H1 (cell line): Measurements from ENCODE around the gene CTSV. TPM values are rescaled to one million over a fixed set of nuclear protein-coding genes. Genes with fewer than 3 reads are reported as not detected.

ENCODE experiments used
- BRCA1 ChIP-seq: IDR thresholded peaks from 2 replicates; pipeline ENCODE4 v1.6.1; 2012; ENCODE audit warnings: low read depth, low read length, improper control_type of control experiment
- GABPA ChIP-seq: IDR thresholded peaks from 2 replicates; pipeline ENCODE4 v1.6.1; 2011; ENCODE audit warnings: mild to moderate bottlenecking, low read length, moderate library complexity, borderline replicate concordance; ENCODE audit not compliant: insufficient read depth
- RNF2 ChIP-seq: fragments of 200-900, 300-1000 bp; sonication (generic); IDR thresholded peaks from 2 replicates; pipeline ENCODE4 v1.7.1; 2016; ENCODE audit warnings: borderline replicate concordance, low read depth, mild to moderate bottlenecking, antibody characterized with exemption, low read length; ENCODE audit not compliant: poor library complexity, severe bottlenecking; ENCODE audit errors: missing control alignments
- polyA plus RNA-seq, 7 experiments: library from polyadenylated mRNA; depleted of rRNA in 3 of 7; stranded (reverse) in 5 of 7; unstranded in 2 of 7; fragments of >200 nt in 5 of 7; fragments of 200-250 nt in 2 of 7; gene quantifications; 1 replicate in 5 of 7; 2 replicates in 1 of 7; 4 replicates in 1 of 7; pipeline versions ENCODE4 v1.2.1 to v1.2.3, GENCODE V29; 2011 to 2013; ENCODE audit warnings: missing spikeins in 2 of 7, mixed read lengths in 2 of 7
- total RNA-seq: library from RNA; stranded (reverse); fragmentation: NEBNext Ultra II Directional; extraction: Animal tissue kit (Norgen Biotek cat#: 25700); gene quantifications from 2 replicates; pipeline ENCODE4 v1.2.1, GENCODE V29; 2021
- TF ChIP-seq, protein P1 (sequence below): fragments of 300-600 bp; sonication (generic); IDR thresholded peaks from 2 replicates; pipeline ENCODE4 v1.7.1; 2012; ENCODE audit warnings: low read length, moderate library complexity, mild to moderate bottlenecking, inconsistent platforms; ENCODE audit not compliant: insufficient replicate concordance

The CTSV gene
- total and polyA plus RNA-seq, 2 of the 8 experiments (the other 6 are each of a cell fraction or from before 2014, with no cell fraction given) = 91.0 to 114 TPM

DNA sequence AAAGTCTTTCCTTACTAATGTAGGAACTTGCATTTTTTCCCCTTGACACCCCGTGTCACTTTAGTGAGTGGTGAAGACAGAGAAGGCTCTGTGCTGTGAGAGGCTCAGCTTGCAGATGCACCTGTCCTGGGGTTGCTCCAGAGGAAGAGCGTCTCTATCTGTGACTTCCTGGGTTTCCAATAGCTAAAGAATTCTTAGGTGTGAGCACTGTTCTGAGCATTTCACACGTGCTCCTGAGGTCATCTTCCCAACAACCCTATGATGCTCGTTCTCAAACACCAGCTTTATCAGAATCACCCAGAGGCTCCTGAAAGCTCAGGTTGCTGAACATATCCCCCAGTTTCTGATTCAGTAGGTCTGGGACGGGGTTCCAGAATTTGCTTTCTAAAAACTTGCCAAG lies 6.4 kb upstream of the CTSV start (continued):
- TF ChIP-seq RNF2 (no peak), GABPA (no peak), BRCA1 (no peak)
- TF ChIP-seq, protein P1, sequence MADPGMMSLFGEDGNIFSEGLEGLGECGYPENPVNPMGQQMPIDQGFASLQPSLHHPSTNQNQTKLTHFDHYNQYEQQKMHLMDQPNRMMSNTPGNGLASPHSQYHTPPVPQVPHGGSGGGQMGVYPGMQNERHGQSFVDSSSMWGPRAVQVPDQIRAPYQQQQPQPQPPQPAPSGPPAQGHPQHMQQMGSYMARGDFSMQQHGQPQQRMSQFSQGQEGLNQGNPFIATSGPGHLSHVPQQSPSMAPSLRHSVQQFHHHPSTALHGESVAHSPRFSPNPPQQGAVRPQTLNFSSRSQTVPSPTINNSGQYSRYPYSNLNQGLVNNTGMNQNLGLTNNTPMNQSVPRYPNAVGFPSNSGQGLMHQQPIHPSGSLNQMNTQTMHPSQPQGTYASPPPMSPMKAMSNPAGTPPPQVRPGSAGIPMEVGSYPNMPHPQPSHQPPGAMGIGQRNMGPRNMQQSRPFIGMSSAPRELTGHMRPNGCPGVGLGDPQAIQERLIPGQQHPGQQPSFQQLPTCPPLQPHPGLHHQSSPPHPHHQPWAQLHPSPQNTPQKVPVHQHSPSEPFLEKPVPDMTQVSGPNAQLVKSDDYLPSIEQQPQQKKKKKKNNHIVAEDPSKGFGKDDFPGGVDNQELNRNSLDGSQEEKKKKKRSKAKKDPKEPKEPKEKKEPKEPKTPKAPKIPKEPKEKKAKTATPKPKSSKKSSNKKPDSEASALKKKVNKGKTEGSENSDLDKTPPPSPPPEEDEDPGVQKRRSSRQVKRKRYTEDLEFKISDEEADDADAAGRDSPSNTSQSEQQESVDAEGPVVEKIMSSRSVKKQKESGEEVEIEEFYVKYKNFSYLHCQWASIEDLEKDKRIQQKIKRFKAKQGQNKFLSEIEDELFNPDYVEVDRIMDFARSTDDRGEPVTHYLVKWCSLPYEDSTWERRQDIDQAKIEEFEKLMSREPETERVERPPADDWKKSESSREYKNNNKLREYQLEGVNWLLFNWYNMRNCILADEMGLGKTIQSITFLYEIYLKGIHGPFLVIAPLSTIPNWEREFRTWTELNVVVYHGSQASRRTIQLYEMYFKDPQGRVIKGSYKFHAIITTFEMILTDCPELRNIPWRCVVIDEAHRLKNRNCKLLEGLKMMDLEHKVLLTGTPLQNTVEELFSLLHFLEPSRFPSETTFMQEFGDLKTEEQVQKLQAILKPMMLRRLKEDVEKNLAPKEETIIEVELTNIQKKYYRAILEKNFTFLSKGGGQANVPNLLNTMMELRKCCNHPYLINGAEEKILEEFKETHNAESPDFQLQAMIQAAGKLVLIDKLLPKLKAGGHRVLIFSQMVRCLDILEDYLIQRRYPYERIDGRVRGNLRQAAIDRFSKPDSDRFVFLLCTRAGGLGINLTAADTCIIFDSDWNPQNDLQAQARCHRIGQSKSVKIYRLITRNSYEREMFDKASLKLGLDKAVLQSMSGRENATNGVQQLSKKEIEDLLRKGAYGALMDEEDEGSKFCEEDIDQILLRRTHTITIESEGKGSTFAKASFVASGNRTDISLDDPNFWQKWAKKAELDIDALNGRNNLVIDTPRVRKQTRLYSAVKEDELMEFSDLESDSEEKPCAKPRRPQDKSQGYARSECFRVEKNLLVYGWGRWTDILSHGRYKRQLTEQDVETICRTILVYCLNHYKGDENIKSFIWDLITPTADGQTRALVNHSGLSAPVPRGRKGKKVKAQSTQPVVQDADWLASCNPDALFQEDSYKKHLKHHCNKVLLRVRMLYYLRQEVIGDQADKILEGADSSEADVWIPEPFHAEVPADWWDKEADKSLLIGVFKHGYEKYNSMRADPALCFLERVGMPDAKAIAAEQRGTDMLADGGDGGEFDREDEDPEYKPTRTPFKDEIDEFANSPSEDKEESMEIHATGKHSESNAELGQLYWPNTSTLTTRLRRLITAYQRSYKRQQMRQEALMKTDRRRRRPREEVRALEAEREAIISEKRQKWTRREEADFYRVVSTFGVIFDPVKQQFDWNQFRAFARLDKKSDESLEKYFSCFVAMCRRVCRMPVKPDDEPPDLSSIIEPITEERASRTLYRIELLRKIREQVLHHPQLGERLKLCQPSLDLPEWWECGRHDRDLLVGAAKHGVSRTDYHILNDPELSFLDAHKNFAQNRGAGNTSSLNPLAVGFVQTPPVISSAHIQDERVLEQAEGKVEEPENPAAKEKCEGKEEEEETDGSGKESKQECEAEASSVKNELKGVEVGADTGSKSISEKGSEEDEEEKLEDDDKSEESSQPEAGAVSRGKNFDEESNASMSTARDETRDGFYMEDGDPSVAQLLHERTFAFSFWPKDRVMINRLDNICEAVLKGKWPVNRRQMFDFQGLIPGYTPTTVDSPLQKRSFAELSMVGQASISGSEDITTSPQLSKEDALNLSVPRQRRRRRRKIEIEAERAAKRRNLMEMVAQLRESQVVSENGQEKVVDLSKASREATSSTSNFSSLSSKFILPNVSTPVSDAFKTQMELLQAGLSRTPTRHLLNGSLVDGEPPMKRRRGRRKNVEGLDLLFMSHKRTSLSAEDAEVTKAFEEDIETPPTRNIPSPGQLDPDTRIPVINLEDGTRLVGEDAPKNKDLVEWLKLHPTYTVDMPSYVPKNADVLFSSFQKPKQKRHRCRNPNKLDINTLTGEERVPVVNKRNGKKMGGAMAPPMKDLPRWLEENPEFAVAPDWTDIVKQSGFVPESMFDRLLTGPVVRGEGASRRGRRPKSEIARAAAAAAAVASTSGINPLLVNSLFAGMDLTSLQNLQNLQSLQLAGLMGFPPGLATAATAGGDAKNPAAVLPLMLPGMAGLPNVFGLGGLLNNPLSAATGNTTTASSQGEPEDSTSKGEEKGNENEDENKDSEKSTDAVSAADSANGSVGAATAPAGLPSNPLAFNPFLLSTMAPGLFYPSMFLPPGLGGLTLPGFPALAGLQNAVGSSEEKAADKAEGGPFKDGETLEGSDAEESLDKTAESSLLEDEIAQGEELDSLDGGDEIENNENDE = no peak
